Measurements from ENCODE around the gene WDR55. TPM values are rescaled to one million over a fixed set of nuclear protein-coding genes. Genes with fewer than 3 reads are reported as not detected.

WDR55 gene
- total and polyA plus RNA-seq, 2 of the 13 experiments (the other 11 are each of a cell fraction or from before 2014, with no cell fraction given): 17.7 to 18.2 TPM

DNA sequence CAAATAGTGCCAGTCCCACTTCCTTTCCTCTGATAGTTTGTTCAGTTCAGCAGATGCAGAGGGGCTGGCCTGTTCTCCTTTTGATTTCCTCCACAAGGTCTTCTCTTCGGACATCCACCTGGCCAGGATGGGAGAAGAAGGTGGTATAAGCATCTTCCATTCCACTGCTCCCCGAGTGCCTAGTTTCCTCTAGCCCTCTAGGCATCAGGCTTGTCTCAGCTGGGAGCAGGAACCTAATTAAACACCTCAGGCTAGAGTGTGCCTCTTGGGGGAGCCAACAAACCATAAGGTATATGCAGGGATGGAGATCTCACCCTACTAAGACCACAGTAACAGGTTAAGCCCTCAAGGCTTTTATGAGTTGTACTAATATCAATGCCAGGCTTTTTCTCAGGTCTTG lies 9.5 kb downstream of the WDR55 start:
- DNase-seq (ENCODE audit: low spot score) (no peak), FAIRE-seq (no peak), ATAC-seq (peak; percentile 21)
- no peak for TF ChIP-seq ZNF781 (CRISPR knock-in tag; IDR thresholded peaks at IDR 0.05; ENCODE audit: borderline replicate concordance, not compliant biosample characterization)
- no peak for TF ChIP-seq DNMT1 (CRISPR knock-in tag; IDR thresholded peaks at IDR 0.05)
- TF ChIP-seq, protein P1, sequence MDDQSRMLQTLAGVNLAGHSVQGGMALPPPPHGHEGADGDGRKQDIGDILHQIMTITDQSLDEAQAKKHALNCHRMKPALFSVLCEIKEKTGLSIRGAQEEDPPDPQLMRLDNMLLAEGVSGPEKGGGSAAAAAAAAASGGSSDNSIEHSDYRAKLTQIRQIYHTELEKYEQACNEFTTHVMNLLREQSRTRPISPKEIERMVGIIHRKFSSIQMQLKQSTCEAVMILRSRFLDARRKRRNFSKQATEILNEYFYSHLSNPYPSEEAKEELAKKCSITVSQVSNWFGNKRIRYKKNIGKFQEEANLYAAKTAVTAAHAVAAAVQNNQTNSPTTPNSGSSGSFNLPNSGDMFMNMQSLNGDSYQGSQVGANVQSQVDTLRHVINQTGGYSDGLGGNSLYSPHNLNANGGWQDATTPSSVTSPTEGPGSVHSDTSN (CRISPR knock-in tag; IDR thresholded peaks at IDR 0.05; ENCODE audit: borderline replicate concordance): no peak
- TF ChIP-seq ZNF460 (CRISPR knock-in tag; IDR thresholded peaks at IDR 0.05; ENCODE audit: borderline replicate concordance): no peak
- no peak for TF ChIP-seq FOXA3 (CRISPR knock-in tag; IDR thresholded peaks at IDR 0.05)
- TF ChIP-seq, protein P2, sequence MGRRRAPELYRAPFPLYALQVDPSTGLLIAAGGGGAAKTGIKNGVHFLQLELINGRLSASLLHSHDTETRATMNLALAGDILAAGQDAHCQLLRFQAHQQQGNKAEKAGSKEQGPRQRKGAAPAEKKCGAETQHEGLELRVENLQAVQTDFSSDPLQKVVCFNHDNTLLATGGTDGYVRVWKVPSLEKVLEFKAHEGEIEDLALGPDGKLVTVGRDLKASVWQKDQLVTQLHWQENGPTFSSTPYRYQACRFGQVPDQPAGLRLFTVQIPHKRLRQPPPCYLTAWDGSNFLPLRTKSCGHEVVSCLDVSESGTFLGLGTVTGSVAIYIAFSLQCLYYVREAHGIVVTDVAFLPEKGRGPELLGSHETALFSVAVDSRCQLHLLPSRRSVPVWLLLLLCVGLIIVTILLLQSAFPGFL (CRISPR knock-in tag; IDR thresholded peaks at IDR 0.05): no peak
- TF ChIP-seq, protein P3, sequence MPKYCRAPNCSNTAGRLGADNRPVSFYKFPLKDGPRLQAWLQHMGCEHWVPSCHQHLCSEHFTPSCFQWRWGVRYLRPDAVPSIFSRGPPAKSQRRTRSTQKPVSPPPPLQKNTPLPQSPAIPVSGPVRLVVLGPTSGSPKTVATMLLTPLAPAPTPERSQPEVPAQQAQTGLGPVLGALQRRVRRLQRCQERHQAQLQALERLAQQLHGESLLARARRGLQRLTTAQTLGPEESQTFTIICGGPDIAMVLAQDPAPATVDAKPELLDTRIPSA (CRISPR knock-in tag; IDR thresholded peaks at IDR 0.05; ENCODE audit: borderline replicate concordance): no peak
- TF ChIP-seq, protein P4, sequence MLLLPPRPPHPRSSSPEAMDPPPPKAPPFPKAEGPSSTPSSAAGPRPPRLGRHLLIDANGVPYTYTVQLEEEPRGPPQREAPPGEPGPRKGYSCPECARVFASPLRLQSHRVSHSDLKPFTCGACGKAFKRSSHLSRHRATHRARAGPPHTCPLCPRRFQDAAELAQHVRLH (CRISPR knock-in tag; IDR thresholded peaks at IDR 0.05; ENCODE audit: borderline replicate concordance, low read depth): no peak
- no peak for TF ChIP-seq ZMYM2 (CRISPR knock-in tag; IDR thresholded peaks at IDR 0.05)
- TF ChIP-seq, protein P5, sequence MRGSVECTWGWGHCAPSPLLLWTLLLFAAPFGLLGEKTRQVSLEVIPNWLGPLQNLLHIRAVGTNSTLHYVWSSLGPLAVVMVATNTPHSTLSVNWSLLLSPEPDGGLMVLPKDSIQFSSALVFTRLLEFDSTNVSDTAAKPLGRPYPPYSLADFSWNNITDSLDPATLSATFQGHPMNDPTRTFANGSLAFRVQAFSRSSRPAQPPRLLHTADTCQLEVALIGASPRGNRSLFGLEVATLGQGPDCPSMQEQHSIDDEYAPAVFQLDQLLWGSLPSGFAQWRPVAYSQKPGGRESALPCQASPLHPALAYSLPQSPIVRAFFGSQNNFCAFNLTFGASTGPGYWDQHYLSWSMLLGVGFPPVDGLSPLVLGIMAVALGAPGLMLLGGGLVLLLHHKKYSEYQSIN (CRISPR knock-in tag; IDR thresholded peaks at IDR 0.05; ENCODE audit: borderline replicate concordance): no peak
- TF ChIP-seq MXD4 (CRISPR knock-in tag; IDR thresholded peaks at IDR 0.05): no peak
- no peak for TF ChIP-seq ZNF547 (CRISPR knock-in tag; IDR thresholded peaks at IDR 0.05)
- no peak for TF ChIP-seq MYC (CRISPR knock-in tag; IDR thresholded peaks at IDR 0.05; ENCODE audit: borderline replicate concordance)
- no peak for TF ChIP-seq ZNF776 (CRISPR knock-in tag; IDR thresholded peaks at IDR 0.05)
- Histone ChIP-seq H3K79me2 (ENCODE audit: insufficient read depth, low read length) (no peaks in the 10 kb centered on the region), H3K27me3 (ENCODE audit: control insufficient read depth in 1 of 2, insufficient read depth in 2 of 2, low read length in 2 of 2) (no peaks in the 10 kb centered on the region), H3K9me3 (ENCODE audit: low read length) (no peaks in the 10 kb centered on the region), H3K4me1 (ENCODE audit: insufficient read depth, low read length) (no peaks in the 10 kb centered on the region), H3K4me2 (ENCODE audit: low read depth, low read length) (no peak overlapping the region), H2AFZ (ENCODE audit: low read length) (no peak overlapping the region), H3K9ac (ENCODE audit: insufficient read depth, low read depth, low read length) (no peak overlapping the region), H3K4me3 (replicated peaks in 1 of 3; ENCODE audit: insufficient read depth in 1 of 3, low read depth in 2 of 3, low read length in 3 of 3) (no peak overlapping the region), H3K36me3 (replicated peaks in 1 of 2; ENCODE audit: control insufficient read depth in 1 of 2, insufficient read depth in 2 of 2, low read length in 2 of 2) (peaks cover 27 to 56% of the 10 kb centered on the region in 2 experiments; a peak in 4 of 5 replicates), H3K27ac (ENCODE audit: extremely low read length, insufficient read depth, low read length) (no peak overlapping the region), H4K20me1 (ENCODE audit: insufficient read depth, low read length) (no peaks in the 10 kb centered on the region)
- in situ Hi-C loops (cut with HindIII; ENCODE audit: extremely low pct_ligation_motif_present, low pct_unique_long_range_greater_than_20kb) (no loop called here), intact Hi-C loops (cut with micrococcal nuclease; ENCODE audit: unreplicated experiment) (no loop called here)
- BruUV-seq (replicated peaks): no TSS peak
- CTCF ChIA-PET (ENCODE audit: low intra/inter-chr PET ratio, low total read pairs): no interaction called here
- POLR2A ChIA-PET: no interaction called here
- 91% methylated on average over 2 of the region's 2 CpGs for WGBS (ENCODE audit: low lambda C conversion rate)

Data from HepG2 (cell line).